HEK293 (cell line): ENCODE data around the gene RPS27A.

Experiments used
- CTCF ChIA-PET: fragments of 350-600 bp; formaldehyde crosslinking; extraction: SDS; loops from one replicate; lab custom pipeline; 2021; ENCODE audit warnings: antibody characterized with exemption; lab: Yijun Ruan, JAX
- POLR2A ChIA-PET: fragments of 300-600 bp; formaldehyde crosslinking; extraction: SDS; loops from one replicate; lab custom pipeline; 2020; ENCODE audit warnings: antibody characterized with exemption, inconsistent platforms; lab: Yijun Ruan, JAX
- H3K27ac ChIP-seq: fragments of 200-500 bp; sonication (Bioruptor generic); 2 replicates; pipeline ENCODE4 v1.5.1; 2014; ENCODE audit warnings: low read depth, low read length, control low read depth, inconsistent platforms; ENCODE audit errors: extremely low read depth
- H3K36me3 ChIP-seq, 2 experiments: fragments of 200-500 bp in 1 of 2; sonication (Bioruptor generic) in 1 of 2; 1 replicate in 1 of 2; 2 replicates in 1 of 2; pipeline ENCODE4 v1.5.1; 2014 to 2017; ENCODE audit warnings: inconsistent platforms in 2 of 2, low read length in 2 of 2; ENCODE audit not compliant: control insufficient read depth in 2 of 2, insufficient read depth in 1 of 2
- H3K4me1 ChIP-seq: fragments of 200-500 bp; sonication (Bioruptor generic); 2 replicates; pipeline ENCODE4 v1.5.1; 2014; ENCODE audit warnings: mild to moderate bottlenecking, low read length, inconsistent platforms; ENCODE audit not compliant: control insufficient read depth, insufficient read depth
- H3K4me3 ChIP-seq: 2 replicates; pipeline ENCODE4 v1.5.1; 2011; ENCODE audit warnings: low read depth, mild to moderate bottlenecking, control low read depth, low read length, moderate library complexity
- H3K9me3 ChIP-seq: fragments of 200-500 bp; sonication (Bioruptor generic); 2 replicates; pipeline ENCODE4 v1.5.1; 2014; ENCODE audit warnings: low read depth, low read length, inconsistent platforms; ENCODE audit not compliant: control insufficient read depth, insufficient read depth
- HOXD13 ChIP-seq: sonication (generic); formaldehyde crosslinking; IDR thresholded peaks from 2 replicates; pipeline ENCODE4 v1.8.0; 2022; ENCODE audit warnings: missing genetic modification reagents, borderline replicate concordance
- IKZF3 ChIP-seq: fragments of 450-650 bp; IDR thresholded peaks from 2 replicates; pipeline ENCODE4 v1.5.0; 2018; ENCODE audit warnings: missing biosample characterization, mild to moderate bottlenecking, missing genetic modification characterization, moderate library complexity
- KLF16 ChIP-seq: fragments of 450-650 bp; formaldehyde crosslinking; IDR thresholded peaks from 2 replicates; pipeline ENCODE4 v1.5.1; 2017; ENCODE audit warnings: missing biosample characterization, missing genetic modification characterization
- KLF9 ChIP-seq: fragments of 450-650 bp; formaldehyde crosslinking; IDR thresholded peaks from 2 replicates; pipeline ENCODE4 v1.5.1; 2016; ENCODE audit warnings: missing biosample characterization, missing genetic modification characterization, low read depth
- PRDM1 ChIP-seq: fragments of 450-650 bp; formaldehyde crosslinking; IDR thresholded peaks from 2 replicates; pipeline ENCODE4; 2016; ENCODE audit warnings: missing biosample characterization, missing genetic modification characterization
- SETDB1 ChIP-seq: IDR thresholded peaks from one replicate; pipeline ENCODE4 v1.6.1; 2017; ENCODE audit warnings: mild to moderate bottlenecking, low read length, moderate library complexity, mixed read lengths; ENCODE audit not compliant: insufficient read length
- ZBTB48 ChIP-seq: fragments of 450-650 bp; formaldehyde crosslinking; IDR thresholded peaks from 2 replicates; pipeline ENCODE4 v1.5.1; 2016; ENCODE audit warnings: missing biosample characterization, missing genetic modification characterization
- ZBTB7A ChIP-seq: fragments of 450-650 bp; formaldehyde crosslinking; IDR thresholded peaks from 2 replicates; pipeline ENCODE4 v1.5.1; 2016; ENCODE audit warnings: low read depth, missing biosample characterization, missing genetic modification characterization
- ZNF155 ChIP-seq: fragments of 450-650 bp; formaldehyde crosslinking; IDR thresholded peaks from 2 replicates; pipeline ENCODE4 v1.5.1; 2016; ENCODE audit warnings: missing biosample characterization, missing genetic modification characterization
- ZNF174 ChIP-seq: fragments of 450-650 bp; formaldehyde crosslinking; IDR thresholded peaks from 2 replicates; pipeline ENCODE4 v1.5.0; 2017; ENCODE audit warnings: missing biosample characterization, mild to moderate bottlenecking, missing genetic modification characterization
- ZNF184 ChIP-seq: fragments of 450-650 bp; IDR thresholded peaks from 2 replicates; pipeline ENCODE4 v1.5.1; 2018; ENCODE audit warnings: missing biosample characterization, mild to moderate bottlenecking, missing genetic modification characterization
- ZNF350 ChIP-seq: fragments of 450-650 bp; formaldehyde crosslinking; IDR thresholded peaks from 2 replicates; pipeline ENCODE4 v1.5.0; 2017; ENCODE audit warnings: missing biosample characterization, mild to moderate bottlenecking, missing genetic modification characterization
- ZNF555 ChIP-seq: fragments of 450-650 bp; formaldehyde crosslinking; conservative IDR thresholded peaks from 2 replicates; pipeline ENCODE4 v1.5.1; 2017; ENCODE audit warnings: missing biosample characterization, mild to moderate bottlenecking, missing genetic modification characterization, inconsistent platforms
- ZNF560 ChIP-seq: fragments of 450-650 bp; formaldehyde crosslinking; IDR thresholded peaks from 2 replicates; pipeline ENCODE4 v1.5.1; 2017; ENCODE audit warnings: missing biosample characterization, missing genetic modification characterization, borderline replicate concordance
- ZNF654 ChIP-seq: fragments of 450-650 bp; formaldehyde crosslinking; IDR thresholded peaks from 2 replicates; pipeline ENCODE4 v1.5.1; 2016; ENCODE audit warnings: low read depth, missing biosample characterization, missing genetic modification characterization
- ZNF670 ChIP-seq: fragments of 450-650 bp; formaldehyde crosslinking; IDR thresholded peaks from 2 replicates; pipeline ENCODE4 v1.5.1; 2016; ENCODE audit warnings: missing biosample characterization, missing genetic modification characterization, low read depth
- ZNF777 ChIP-seq: fragments of 450-650 bp; formaldehyde crosslinking; IDR thresholded peaks from 2 replicates; pipeline ENCODE4 v1.5.1; 2017; ENCODE audit warnings: missing biosample characterization, missing genetic modification characterization, borderline replicate concordance
- ZNF791 ChIP-seq: fragments of 450-650 bp; formaldehyde crosslinking; IDR thresholded peaks from 2 replicates; pipeline ENCODE4 v1.5.1; 2016; ENCODE audit warnings: missing biosample characterization, missing genetic modification characterization
- ZNF830 ChIP-seq: fragments of 450-650 bp; IDR thresholded peaks from 2 replicates; pipeline ENCODE4 v1.5.0; 2018; ENCODE audit warnings: missing biosample characterization, missing genetic modification characterization, low read depth, mild to moderate bottlenecking, moderate library complexity
- ZSCAN16 ChIP-seq: fragments of 450-650 bp; formaldehyde crosslinking; IDR thresholded peaks from 2 replicates; pipeline ENCODE4 v1.5.1; 2016; ENCODE audit warnings: missing biosample characterization, missing genetic modification characterization
- TF ChIP-seq, protein P1 (sequence below): fragments of 450-650 bp; formaldehyde crosslinking; IDR thresholded peaks from 2 replicates; pipeline ENCODE4 v1.5.1; 2016; ENCODE audit warnings: missing biosample characterization, missing genetic modification characterization, borderline replicate concordance
- TF ChIP-seq, protein P2 (sequence below): fragments of 450-650 bp; formaldehyde crosslinking; IDR thresholded peaks from 2 replicates; pipeline ENCODE4 v1.5.1; 2017; ENCODE audit warnings: missing biosample characterization, mild to moderate bottlenecking, missing genetic modification characterization, moderate library complexity
- TF ChIP-seq, protein P3 (sequence below): fragments of 450-650 bp; formaldehyde crosslinking; IDR thresholded peaks from 2 replicates; pipeline ENCODE4 v1.5.1; 2016; ENCODE audit warnings: missing biosample characterization, missing genetic modification characterization
- TF ChIP-seq, protein P4 (sequence below): fragments of 450-650 bp; formaldehyde crosslinking; optimal IDR thresholded peaks from 2 replicates; pipeline ENCODE3; 2016; ENCODE audit warnings: missing biosample characterization, mild to moderate bottlenecking, missing genetic modification characterization
- TF ChIP-seq, protein P5 (sequence below): fragments of 450-650 bp; formaldehyde crosslinking; IDR thresholded peaks from 2 replicates; pipeline ENCODE4 v1.5.1; 2016; ENCODE audit warnings: missing biosample characterization, missing genetic modification characterization
- TF ChIP-seq, protein P6 (sequence below): fragments of 450-650 bp; formaldehyde crosslinking; IDR thresholded peaks from 2 replicates; pipeline ENCODE4 v1.5.1; 2016; ENCODE audit warnings: missing biosample characterization, missing genetic modification characterization

RPS27A gene

DNA sequence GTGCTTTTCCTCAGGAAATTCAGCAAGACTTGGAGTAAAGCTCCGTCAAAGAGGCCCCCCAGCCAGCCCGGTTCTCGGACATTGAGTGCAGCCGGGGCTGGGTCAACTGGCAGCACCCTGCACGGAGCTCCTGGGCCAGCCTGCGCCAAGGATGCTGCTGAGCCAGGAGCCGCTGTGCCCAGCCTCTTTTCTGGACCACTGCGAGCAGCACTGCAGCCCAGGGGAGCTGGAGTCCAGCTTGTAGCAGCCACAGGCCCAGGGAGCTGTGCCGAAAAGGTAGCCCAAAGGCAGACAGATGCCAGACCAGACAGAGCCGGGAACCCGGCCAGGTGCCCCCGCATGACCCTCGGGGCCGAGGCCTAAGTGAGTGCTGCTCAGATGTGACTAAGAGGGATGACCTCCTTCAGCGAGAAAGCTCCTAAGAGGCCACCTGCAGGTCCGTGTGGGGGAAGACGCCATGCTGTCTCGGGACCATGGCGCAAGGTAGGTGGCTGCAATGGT is 7.7 kb upstream of the RPS27A start:
- TF ChIP-seq ZBTB7A (tag by site-specific recombination) (no peak), ZNF155 (tag by site-specific recombination) (no peak), KLF16 (tag by site-specific recombination) (no peak), ZNF184 (tag by site-specific recombination) (no peak), ZBTB48 (tag by site-specific recombination) (no peak), ZNF830 (tag by site-specific recombination) (no peak), KLF9 (tag by site-specific recombination) (no peak), ZSCAN16 (tag by site-specific recombination) (no peak), SETDB1 (no peak), HOXD13 (no peak), ZNF560 (tag by site-specific recombination) (no peak), ZNF174 (tag by site-specific recombination) (no peak), PRDM1 (tag by site-specific recombination) (no peak), ZNF555 (tag by site-specific recombination) (no peak)
- TF ChIP-seq, protein P1, sequence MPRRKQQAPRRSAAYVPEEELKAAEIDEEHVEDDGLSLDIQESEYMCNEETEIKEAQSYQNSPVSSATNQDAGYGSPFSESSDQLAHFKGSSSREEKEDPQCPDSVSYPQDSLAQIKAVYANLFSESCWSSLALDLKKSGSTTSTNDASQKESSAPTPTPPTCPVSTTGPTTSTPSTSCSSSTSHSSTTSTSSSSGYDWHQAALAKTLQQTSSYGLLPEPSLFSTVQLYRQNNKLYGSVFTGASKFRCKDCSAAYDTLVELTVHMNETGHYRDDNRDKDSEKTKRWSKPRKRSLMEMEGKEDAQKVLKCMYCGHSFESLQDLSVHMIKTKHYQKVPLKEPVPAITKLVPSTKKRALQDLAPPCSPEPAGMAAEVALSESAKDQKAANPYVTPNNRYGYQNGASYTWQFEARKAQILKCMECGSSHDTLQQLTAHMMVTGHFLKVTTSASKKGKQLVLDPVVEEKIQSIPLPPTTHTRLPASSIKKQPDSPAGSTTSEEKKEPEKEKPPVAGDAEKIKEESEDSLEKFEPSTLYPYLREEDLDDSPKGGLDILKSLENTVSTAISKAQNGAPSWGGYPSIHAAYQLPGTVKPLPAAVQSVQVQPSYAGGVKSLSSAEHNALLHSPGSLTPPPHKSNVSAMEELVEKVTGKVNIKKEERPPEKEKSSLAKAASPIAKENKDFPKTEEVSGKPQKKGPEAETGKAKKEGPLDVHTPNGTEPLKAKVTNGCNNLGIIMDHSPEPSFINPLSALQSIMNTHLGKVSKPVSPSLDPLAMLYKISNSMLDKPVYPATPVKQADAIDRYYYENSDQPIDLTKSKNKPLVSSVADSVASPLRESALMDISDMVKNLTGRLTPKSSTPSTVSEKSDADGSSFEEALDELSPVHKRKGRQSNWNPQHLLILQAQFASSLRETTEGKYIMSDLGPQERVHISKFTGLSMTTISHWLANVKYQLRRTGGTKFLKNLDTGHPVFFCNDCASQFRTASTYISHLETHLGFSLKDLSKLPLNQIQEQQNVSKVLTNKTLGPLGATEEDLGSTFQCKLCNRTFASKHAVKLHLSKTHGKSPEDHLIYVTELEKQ: no peak
- no peaks in the 10 kb centered on the region for H3K4me1 ChIP-seq
- H3K27ac ChIP-seq: no peak overlapping the region
- ChIA-PET POLR2A (interaction anchor here (0.6 to 2.6 kb wide), 2 partner anchors 8 to 440 kb away, joined by 6 to 23 read pairs; partner anchors contain the start of genes CLHC1 and RPS27A), CTCF (interaction anchor here (0.6 kb wide), 1 partner anchor 363 kb away, joined by 3 read pairs; no protein-coding TSS in a partner anchor)
- peaks cover 0 to 30% of the 10 kb centered on the region in 2 experiments; a peak in 2 of 3 replicates for H3K36me3 ChIP-seq
- H3K4me3 ChIP-seq: no peak overlapping the region
- H3K9me3 ChIP-seq: no peaks in the 10 kb centered on the region

DNA sequence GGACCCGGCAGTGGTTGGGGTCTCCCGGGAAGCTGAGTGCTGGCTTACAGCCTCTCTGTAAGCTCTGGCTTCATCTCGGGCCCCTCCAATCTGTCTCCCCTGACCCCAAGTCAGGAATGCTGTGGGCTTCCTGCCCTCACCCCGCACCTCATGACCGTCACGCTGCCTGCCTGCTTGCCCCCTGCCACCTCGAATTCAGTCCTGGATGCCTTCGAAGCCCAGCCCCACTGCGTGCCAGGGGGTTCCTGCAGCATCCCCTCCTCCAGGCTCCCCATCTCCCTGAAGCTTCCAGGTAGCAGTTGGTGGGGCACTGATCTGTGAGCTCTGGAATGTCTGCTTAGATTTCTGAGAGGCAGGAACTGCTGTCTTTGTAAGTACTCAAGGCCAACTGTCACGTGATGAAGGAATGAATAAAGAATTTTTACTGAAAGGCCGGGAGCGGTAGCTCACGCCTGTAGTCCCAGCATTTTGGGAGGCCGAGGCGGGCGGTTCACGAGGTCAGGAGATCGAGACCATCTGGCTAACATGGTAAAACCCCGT is 6.9 kb upstream of the RPS27A start:
- no peaks in the 10 kb centered on the region for H3K4me1 ChIP-seq
- H3K36me3 ChIP-seq: peaks cover 0 to 34% of the 10 kb centered on the region in 2 experiments; a peak in 2 of 3 replicates
- H3K27ac ChIP-seq: no peak overlapping the region
- H3K9me3 ChIP-seq: no peaks in the 10 kb centered on the region
- H3K4me3 ChIP-seq: no peak overlapping the region
- POLR2A ChIA-PET: no interaction called here
- CTCF ChIA-PET: interaction anchor here (0.7 kb wide), 1 partner anchor 33 kb away, joined by 3 read pairs; no protein-coding TSS in a partner anchor
- TF ChIP-seq, protein P2, sequence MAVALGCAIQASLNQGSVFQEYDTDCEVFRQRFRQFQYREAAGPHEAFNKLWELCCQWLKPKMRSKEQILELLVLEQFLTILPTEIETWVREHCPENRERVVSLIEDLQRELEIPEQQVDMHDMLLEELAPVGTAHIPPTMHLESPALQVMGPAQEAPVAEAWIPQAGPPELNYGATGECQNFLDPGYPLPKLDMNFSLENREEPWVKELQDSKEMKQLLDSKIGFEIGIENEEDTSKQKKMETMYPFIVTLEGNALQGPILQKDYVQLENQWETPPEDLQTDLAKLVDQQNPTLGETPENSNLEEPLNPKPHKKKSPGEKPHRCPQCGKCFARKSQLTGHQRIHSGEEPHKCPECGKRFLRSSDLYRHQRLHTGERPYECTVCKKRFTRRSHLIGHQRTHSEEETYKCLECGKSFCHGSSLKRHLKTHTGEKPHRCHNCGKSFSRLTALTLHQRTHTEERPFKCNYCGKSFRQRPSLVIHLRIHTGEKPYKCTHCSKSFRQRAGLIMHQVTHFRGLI (tag by site-specific recombination): no peak
- TF ChIP-seq, protein P3, sequence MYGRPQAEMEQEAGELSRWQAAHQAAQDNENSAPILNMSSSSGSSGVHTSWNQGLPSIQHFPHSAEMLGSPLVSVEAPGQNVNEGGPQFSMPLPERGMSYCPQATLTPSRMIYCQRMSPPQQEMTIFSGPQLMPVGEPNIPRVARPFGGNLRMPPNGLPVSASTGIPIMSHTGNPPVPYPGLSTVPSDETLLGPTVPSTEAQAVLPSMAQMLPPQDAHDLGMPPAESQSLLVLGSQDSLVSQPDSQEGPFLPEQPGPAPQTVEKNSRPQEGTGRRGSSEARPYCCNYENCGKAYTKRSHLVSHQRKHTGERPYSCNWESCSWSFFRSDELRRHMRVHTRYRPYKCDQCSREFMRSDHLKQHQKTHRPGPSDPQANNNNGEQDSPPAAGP (tag by site-specific recombination): no peak
- TF ChIP-seq, protein P4, sequence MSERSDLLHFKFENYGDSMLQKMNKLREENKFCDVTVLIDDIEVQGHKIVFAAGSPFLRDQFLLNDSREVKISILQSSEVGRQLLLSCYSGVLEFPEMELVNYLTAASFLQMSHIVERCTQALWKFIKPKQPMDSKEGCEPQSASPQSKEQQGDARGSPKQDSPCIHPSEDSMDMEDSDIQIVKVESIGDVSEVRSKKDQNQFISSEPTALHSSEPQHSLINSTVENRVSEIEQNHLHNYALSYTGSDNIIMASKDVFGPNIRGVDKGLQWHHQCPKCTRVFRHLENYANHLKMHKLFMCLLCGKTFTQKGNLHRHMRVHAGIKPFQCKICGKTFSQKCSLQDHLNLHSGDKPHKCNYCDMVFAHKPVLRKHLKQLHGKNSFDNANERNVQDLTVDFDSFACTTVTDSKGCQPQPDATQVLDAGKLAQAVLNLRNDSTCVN (tag by site-specific recombination): no peak
- TF ChIP-seq, protein P5, sequence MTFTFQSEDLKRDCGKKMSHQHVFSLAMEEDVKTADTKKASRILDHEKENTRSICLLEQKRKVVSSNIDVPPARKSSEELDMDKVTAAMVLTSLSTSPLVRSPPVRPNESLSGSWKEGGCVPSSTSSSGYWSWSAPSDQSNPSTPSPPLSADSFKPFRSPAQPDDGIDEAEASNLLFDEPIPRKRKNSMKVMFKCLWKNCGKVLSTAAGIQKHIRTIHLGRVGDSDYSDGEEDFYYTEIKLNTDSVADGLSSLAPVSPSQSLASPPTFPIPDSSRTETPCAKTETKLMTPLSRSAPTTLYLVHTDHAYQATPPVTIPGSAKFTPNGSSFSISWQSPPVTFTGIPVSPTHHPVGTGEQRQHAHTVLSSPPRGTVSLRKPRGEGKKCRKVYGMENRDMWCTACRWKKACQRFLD (tag by site-specific recombination): no peak
- TF ChIP-seq ZNF670 (tag by site-specific recombination): no peak
- TF ChIP-seq ZNF350 (tag by site-specific recombination): no peak
- no peak for TF ChIP-seq IKZF3
- no peak for TF ChIP-seq ZNF791
- TF ChIP-seq ZNF654 (tag by site-specific recombination): no peak
- no peak for TF ChIP-seq SETDB1
- TF ChIP-seq, protein P6, sequence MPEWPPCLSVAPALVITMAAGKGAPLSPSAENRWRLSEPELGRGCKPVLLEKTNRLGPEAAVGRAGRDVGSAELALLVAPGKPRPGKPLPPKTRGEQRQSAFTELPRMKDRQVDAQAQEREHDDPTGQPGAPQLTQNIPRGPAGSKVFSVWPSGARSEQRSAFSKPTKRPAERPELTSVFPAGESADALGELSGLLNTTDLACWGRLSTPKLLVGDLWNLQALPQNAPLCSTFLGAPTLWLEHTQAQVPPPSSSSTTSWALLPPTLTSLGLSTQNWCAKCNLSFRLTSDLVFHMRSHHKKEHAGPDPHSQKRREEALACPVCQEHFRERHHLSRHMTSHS (tag by site-specific recombination): no peak
- TF ChIP-seq ZNF777 (tag by site-specific recombination): no peak
